GM21528 (cell line): ENCODE measurements around the gene CHST2.

Experiments
- ATAC-seq: cut with Tn5 transposase; IDR thresholded peaks from one replicate; pipeline ENCODE4 v1.9.1; 2021; ENCODE audit warnings: mild to moderate bottlenecking, moderate library complexity; ENCODE audit not compliant: unreplicated experiment, low FRiP score

Gene CHST2

GRCh38 chr3:143165211-143165610 is 45.6 kb downstream of the CHST2 start:
- peak; percentile 43 for ATAC-seq

GRCh38 chr3:143165612-143166285 is 46.2 kb downstream of the CHST2 start:
- ATAC-seq, result peak; percentile 57

GRCh38 chr3:143166376-143166775 is 46.8 kb downstream of the CHST2 start:
- ATAC-seq, result no peak

GRCh38 chr3:143167969-143168854 is 48.6 kb downstream of the CHST2 start:
- no peak for ATAC-seq

- ATAC-seq, result no peak
These were observed 49.3 kb downstream of the CHST2 start for GRCh38 chr3:143168855-143169192.

- ATAC-seq, result no peak
These were observed 50.5 kb downstream of the CHST2 start for GRCh38 chr3:143170074-143170473.

- ATAC-seq, result no peak
These were observed 51.1 kb downstream of the CHST2 start for GRCh38 chr3:143170676-143171075.

GRCh38 chr3:143171141-143171980 is 51.8 kb downstream of the CHST2 start:
- ATAC-seq, result peak; percentile 85

- no peak for ATAC-seq
These were observed 52.7 kb downstream of the CHST2 start for GRCh38 chr3:143172062-143172794.

- no peak for ATAC-seq
These were observed 53.2 kb downstream of the CHST2 start for GRCh38 chr3:143172795-143173145.

- ATAC-seq, result no peak
These were observed 53.7 kb downstream of the CHST2 start for GRCh38 chr3:143173242-143173641.
